Right renal cortex interstitium (tissue), 3 donors: ENCODE results near the gene GRB10. TPM values are rescaled to one million over a fixed set of nuclear protein-coding genes. Genes with fewer than 3 reads are reported as not detected.

ENCODE experiments used
- polyA plus RNA-seq, 3 donors: library from polyadenylated mRNA; unstranded; fragments of 120-200 nt; gene quantifications; one replicate each; pipeline ENCODE4 v1.2.1, GENCODE V29; 2013; ENCODE audit not compliant: insufficient read length in 3 of 3

GRB10 gene
- polyA plus RNA-seq, 3 donors: 25.4 to 33.5 (median 29.4) TPM

Other genes with a start within 250 kb of the GRB10 start
- gene DDC, start 217.5 kb downstream of the GRB10 start, polyA plus RNA-seq: 100 to 1,000 TPM in 1 of 3 donors, 10 to 100 TPM in 2; 70.3 to 101 (median 83.9) TPM